ENCODE measurements around the gene LBP. TPM values are rescaled to one million over a fixed set of nuclear protein-coding genes. Genes with fewer than 3 reads are reported as not detected.

LBP gene
- total RNA-seq, 6 experiments from 2014 or later: 380 to 2,142 (median 1,251) TPM

GRCh38 chr20:38307371-38308046, 38.8 kb upstream of the LBP start:
- Histone ChIP-seq H3K27me3 (no peaks in the 10 kb centered on the region), H3K4me3 (no peak overlapping the region), H3K36me3 (no peaks in the 10 kb centered on the region), H3K27ac (no peak overlapping the region), H3K9me3 (no peaks in the 10 kb centered on the region), H3K4me1 (no peaks in the 10 kb centered on the region)
- no peak for ATAC-seq
- intact Hi-C loops (cut with DNase I): loop anchor here in 1 of 2 donors (10.0 kb wide), 1 partner anchor 73 kb away; no protein-coding TSS in a partner anchor
- DNase-seq: no peak
- no peak for TF ChIP-seq POLR2A (IDR thresholded peaks at IDR 0.05)
- TF ChIP-seq, protein P1, sequence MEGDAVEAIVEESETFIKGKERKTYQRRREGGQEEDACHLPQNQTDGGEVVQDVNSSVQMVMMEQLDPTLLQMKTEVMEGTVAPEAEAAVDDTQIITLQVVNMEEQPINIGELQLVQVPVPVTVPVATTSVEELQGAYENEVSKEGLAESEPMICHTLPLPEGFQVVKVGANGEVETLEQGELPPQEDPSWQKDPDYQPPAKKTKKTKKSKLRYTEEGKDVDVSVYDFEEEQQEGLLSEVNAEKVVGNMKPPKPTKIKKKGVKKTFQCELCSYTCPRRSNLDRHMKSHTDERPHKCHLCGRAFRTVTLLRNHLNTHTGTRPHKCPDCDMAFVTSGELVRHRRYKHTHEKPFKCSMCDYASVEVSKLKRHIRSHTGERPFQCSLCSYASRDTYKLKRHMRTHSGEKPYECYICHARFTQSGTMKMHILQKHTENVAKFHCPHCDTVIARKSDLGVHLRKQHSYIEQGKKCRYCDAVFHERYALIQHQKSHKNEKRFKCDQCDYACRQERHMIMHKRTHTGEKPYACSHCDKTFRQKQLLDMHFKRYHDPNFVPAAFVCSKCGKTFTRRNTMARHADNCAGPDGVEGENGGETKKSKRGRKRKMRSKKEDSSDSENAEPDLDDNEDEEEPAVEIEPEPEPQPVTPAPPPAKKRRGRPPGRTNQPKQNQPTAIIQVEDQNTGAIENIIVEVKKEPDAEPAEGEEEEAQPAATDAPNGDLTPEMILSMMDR (IDR thresholded peaks at IDR 0.05): no peak
- WGBS (ENCODE audit: insufficient coverage, low coverage, low lambda C conversion rate, missing lambda C conversion rate): 74% methylated on average over 4 of the region's 8 CpGs

GRCh38 chr20:38308047-38308438, 38.2 kb upstream of the LBP start:
- no peak for ATAC-seq
- Histone ChIP-seq H3K4me3 (no peak overlapping the region), H3K4me1 (no peaks in the 10 kb centered on the region), H3K27me3 (no peaks in the 10 kb centered on the region), H3K27ac (no peak overlapping the region), H3K36me3 (no peaks in the 10 kb centered on the region), H3K9me3 (no peaks in the 10 kb centered on the region)
- DNase-seq: no peak
- intact Hi-C loops (cut with DNase I): loop anchor here in 1 of 2 donors (10.0 kb wide), 1 partner anchor 73 kb away; no protein-coding TSS in a partner anchor
- WGBS (ENCODE audit: insufficient coverage, low coverage, low lambda C conversion rate, missing lambda C conversion rate): 36% methylated on average over 4 of the region's 4 CpGs
- TF ChIP-seq, protein P1 (IDR thresholded peaks at IDR 0.05): no peak

DNA sequence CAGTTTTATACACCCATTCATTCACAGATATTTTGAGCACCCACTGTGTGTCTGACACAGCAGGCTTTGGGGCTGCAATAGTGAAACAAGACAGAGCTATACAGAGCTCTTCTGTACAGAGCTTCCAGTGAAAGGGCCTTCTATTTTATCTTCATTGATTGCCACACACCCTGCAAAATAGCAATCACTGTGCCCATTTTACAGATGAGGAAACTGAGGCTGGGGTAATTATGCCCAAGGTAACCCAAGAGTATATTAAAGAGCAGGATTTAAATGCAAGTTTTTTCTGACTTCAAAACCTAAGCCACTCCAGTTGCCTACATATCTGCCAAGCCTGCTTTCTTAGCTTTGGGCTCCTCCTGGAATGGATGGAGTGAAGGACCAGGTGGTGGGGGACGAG, 37.8 kb upstream of the LBP start:
- intact Hi-C loops (cut with DNase I): loop anchor here in 1 of 2 donors (10.0 kb wide), 1 partner anchor 74 kb away; no protein-coding TSS in a partner anchor
- no peak for TF ChIP-seq POLR2A (IDR thresholded peaks at IDR 0.05)
- TF ChIP-seq, protein P1 (IDR thresholded peaks at IDR 0.05): no peak
- no peak overlapping the region for H3K27ac ChIP-seq
- H3K36me3 ChIP-seq: no peaks in the 10 kb centered on the region
- DNase-seq (no peak), ATAC-seq (no peak)
- no peaks in the 10 kb centered on the region for H3K4me1 ChIP-seq
- 57% methylated on average over 1 of the region's 1 CpG for WGBS (ENCODE audit: insufficient coverage, low coverage, low lambda C conversion rate, missing lambda C conversion rate)
- H3K27me3 ChIP-seq: no peaks in the 10 kb centered on the region
- H3K4me3 ChIP-seq: no peak overlapping the region
- no peaks in the 10 kb centered on the region for H3K9me3 ChIP-seq

DNA sequence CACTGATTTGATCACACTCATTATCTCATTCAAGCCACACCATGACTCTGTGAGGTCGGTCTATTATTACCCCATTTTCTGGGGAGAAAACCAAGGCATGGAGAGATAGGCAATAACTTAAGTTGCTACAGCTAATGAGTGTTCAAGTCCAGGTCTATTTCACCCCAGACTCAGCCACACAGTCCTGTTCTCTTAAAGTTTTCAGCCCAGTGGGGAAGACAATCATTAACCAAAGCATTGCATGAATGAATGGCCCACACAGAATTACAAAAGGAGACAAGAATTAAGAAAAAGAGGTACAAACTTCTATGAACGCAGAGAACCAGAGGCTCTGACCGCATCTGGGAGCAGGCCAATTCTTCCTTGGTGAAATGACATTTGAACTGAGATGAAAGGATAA, 35.2 kb upstream of the LBP start:
- no peak for DNase-seq
- WGBS (ENCODE audit: insufficient coverage, low coverage, low lambda C conversion rate, missing lambda C conversion rate): 69% methylated on average over 3 of the region's 3 CpGs
- no peak for ATAC-seq
- Histone ChIP-seq H3K27ac (no peak overlapping the region), H3K4me1 (no peaks in the 10 kb centered on the region), H3K4me3 (no peak overlapping the region), H3K9me3 (no peaks in the 10 kb centered on the region), H3K36me3 (no peaks in the 10 kb centered on the region), H3K27me3 (no peaks in the 10 kb centered on the region)
- intact Hi-C loops (cut with DNase I): no loop called here
- TF ChIP-seq POLR2A (IDR thresholded peaks at IDR 0.05): no peak
- TF ChIP-seq, protein P1 (IDR thresholded peaks at IDR 0.05): no peak
